ENCODE measurements around the gene LRRC61.
"Not testable (repeated sequence)": the region's sequence is repeated elsewhere in the genome, so short reads cannot be mapped to it uniquely, and the experiment has no call there.

LRRC61 gene

GRCh38 chr7:150383710-150384397 lies 60.7 kb downstream of the LRRC61 start:
- no peak for DNase-seq (ENCODE audit: low read depth)

GRCh38 chr7:150384406-150385301 lies 61.5 kb downstream of the LRRC61 start:
- no peak for DNase-seq (ENCODE audit: low read depth)

- no peak for DNase-seq (ENCODE audit: low read depth)
These were observed 62.2 kb downstream of the LRRC61 start for GRCh38 chr7:150385302-150385723.

DNA sequence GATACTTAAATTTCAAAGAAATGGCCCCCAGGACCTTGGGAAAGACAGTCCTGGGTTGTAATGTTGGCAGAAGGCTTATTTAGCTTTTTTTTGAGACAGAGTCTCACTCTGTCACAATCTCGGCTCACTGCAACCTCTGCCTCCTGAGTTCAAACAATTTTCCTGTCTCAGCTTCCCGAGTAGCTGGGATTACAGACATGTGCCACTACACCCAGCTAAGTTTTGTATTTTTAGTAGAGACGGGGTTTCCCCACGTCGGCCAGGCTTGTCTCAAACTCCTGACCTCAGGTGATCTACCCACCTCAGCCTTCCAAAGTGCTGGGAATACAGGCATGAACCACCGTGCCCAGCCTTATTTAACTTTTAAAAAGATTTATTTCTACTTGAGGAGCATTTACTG lies 62.7 kb downstream of the LRRC61 start:
- not testable (repeated sequence) for DNase-seq (ENCODE audit: low read depth)
